Thyroid gland (tissue), 4 donors: ENCODE results near the gene MAP3K6. TPM values are rescaled to one million over a fixed set of nuclear protein-coding genes. Genes with fewer than 3 reads are reported as not detected.

Source experiments
- DNase-seq, 2 donors: peaks; one replicate each; pipeline ENCODE4 v3.0.0-alpha.2; 2019
- H3K27ac ChIP-seq, 3 donors: fragments of 200-600 bp; sonication (generic); 1 replicate in 2 of 3; 2 replicates in 1 of 3; pipeline ENCODE4 v1.5.1; 2016 to 2019; ENCODE audit warnings: mild to moderate bottlenecking in 1 of 3, moderate library complexity in 1 of 3
- H3K27me3 ChIP-seq: fragments of 200-600 bp; sonication (generic); one replicate; pipeline ENCODE4 v1.5.1; 2019
- H3K36me3 ChIP-seq, 2 donors: fragments of 200-600 bp; sonication (generic); one replicate each; pipeline ENCODE4 v1.5.1; 2016 to 2019
- H3K4me1 ChIP-seq, 2 donors: fragments of 200-600 bp; sonication (generic); one replicate each; pipeline ENCODE4 v1.5.1; 2017 to 2019
- H3K4me3 ChIP-seq, 3 donors: fragments of 200-600 bp; sonication (generic); replicated peaks in 1 of 3; 1 replicate in 2 of 3; 2 replicates in 1 of 3; pipeline ENCODE4 v1.5.1; 2016; ENCODE audit warnings: mild to moderate bottlenecking in 1 of 3
- H3K9me3 ChIP-seq: fragments of 200-600 bp; sonication (generic); one replicate; pipeline ENCODE4 v1.5.1; 2017
- POLR2A ChIP-seq, 2 donors: fragments of 450-650 bp; IDR thresholded peaks; one replicate each; pipeline ENCODE4 v1.6.1; 2017; ENCODE audit warnings: antibody characterized with exemption in 2 of 2, mild to moderate bottlenecking in 2 of 2, moderate library complexity in 1 of 2
- WGBS, 2 donors: methylation state at CpG; one replicate each; pipeline ENCODE4 v1.1.5; 2017; 5-methylcytosine and 5-hydroxymethylcytosine counted together
- intact Hi-C: fragments of 100-400 bp; cut with DNase I; formaldehyde crosslinking; loops from one replicate; pipeline ENCODE4 v1.15.1; 2023
- total RNA-seq, 4 donors: library from RNA; depleted of rRNA; stranded (reverse); fragments of >200 nt; gene quantifications; one replicate each; pipeline ENCODE4 v1.2.3, GENCODE V29; 2016
- TF ChIP-seq, protein P1 (sequence below), 6 experiments: fragments of 200-600 bp in 3 of 6; fragments of 450-650 bp in 3 of 6; sonication (generic) in 3 of 6; IDR thresholded peaks; one replicate each; pipeline ENCODE4 v1.5.1; 2016 to 2019; ENCODE audit warnings: antibody characterized with exemption in 6 of 6, mild to moderate bottlenecking in 2 of 6, inconsistent platforms in 1 of 6, moderate library complexity in 1 of 6

The MAP3K6 gene
- total RNA-seq, 4 donors from 2014 or later: 17.6 to 62.9 (median 32.3) TPM

DNA sequence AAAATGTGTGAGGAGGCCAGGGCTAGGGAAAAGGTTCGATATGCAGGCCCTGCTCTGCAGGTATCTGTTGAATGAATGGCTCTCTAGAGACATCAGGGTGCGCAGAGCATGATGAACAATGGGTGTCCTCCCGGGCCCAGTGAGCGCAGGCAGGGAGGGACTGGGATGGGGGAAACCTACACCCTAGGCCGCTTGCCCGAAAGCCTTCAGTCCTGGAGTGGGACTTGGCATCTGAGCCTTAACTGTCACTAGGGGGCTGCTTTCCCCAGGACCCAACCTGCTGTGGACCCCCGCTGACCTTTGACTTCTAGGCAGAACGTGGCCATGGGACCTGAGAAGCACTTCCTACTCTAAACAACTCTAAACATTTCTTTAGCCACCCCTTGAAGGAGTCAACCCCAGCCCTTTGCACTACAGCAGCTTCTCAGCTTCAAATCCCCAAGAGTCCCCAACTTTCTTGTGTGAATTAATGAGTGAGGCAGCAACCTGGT is 444 bp upstream of the MAP3K6 start:
- TF ChIP-seq POLR2A (IDR thresholded peaks at IDR 0.05): no peak
- TF ChIP-seq, protein P1, sequence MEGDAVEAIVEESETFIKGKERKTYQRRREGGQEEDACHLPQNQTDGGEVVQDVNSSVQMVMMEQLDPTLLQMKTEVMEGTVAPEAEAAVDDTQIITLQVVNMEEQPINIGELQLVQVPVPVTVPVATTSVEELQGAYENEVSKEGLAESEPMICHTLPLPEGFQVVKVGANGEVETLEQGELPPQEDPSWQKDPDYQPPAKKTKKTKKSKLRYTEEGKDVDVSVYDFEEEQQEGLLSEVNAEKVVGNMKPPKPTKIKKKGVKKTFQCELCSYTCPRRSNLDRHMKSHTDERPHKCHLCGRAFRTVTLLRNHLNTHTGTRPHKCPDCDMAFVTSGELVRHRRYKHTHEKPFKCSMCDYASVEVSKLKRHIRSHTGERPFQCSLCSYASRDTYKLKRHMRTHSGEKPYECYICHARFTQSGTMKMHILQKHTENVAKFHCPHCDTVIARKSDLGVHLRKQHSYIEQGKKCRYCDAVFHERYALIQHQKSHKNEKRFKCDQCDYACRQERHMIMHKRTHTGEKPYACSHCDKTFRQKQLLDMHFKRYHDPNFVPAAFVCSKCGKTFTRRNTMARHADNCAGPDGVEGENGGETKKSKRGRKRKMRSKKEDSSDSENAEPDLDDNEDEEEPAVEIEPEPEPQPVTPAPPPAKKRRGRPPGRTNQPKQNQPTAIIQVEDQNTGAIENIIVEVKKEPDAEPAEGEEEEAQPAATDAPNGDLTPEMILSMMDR (IDR thresholded peaks at IDR 0.05): no peak
- intact Hi-C loops: no loop called here
- Histone ChIP-seq H3K36me3 (peaks cover 6 to 20% of the 10 kb centered on the region in 2 donors), H3K4me1 (peaks cover 6 to 20% of the 10 kb centered on the region in 2 donors), H3K27ac (peak overlapping the region; percentile 29 to 95 (median 94)), H3K9me3 (no peaks in the 10 kb centered on the region), H3K4me3 (peak overlapping the region in 1 of 3 donors; percentile 63), H3K27me3 (no peaks in the 10 kb centered on the region)
- no peak for DNase-seq
- WGBS, 2 donors: 41 to 45% methylated on average over 7 to 8 of the region's 8 CpGs

DNA sequence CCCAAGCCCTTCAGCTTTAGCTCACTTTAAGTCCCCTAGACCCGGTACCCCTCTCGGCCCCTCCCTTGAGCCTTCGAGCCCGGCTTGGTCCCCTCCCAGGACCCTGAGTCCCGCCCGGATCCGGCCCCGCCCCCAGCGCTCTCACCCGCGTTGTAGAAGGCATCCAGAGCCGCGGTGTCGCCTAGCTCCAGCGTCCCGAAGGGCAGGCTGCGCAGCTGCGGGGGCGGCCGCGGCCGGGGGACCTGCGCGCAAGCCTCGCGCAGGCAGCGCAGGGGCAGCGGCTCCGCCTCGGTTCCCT is 699 bp downstream of the MAP3K6 start:
- 0% methylated on average over 8 to 13 of the region's 30 CpGs for WGBS, 2 donors
- Histone ChIP-seq H3K4me3 (peak overlapping the region; percentile 10 to 63 (median 51)), H3K4me1 (peaks cover 5 to 20% of the 10 kb centered on the region in 2 donors), H3K27me3 (no peaks in the 10 kb centered on the region), H3K9me3 (no peaks in the 10 kb centered on the region), H3K36me3 (peaks cover 14 to 31% of the 10 kb centered on the region in 2 donors), H3K27ac (peak overlapping the region; percentile 86 to 95 (median 94))
- intact Hi-C loops: no loop called here
- peak; percentile 88 to 92 for DNase-seq
- TF ChIP-seq, protein P1 (IDR thresholded peaks at IDR 0.05): no peak
- TF ChIP-seq POLR2A (IDR thresholded peaks at IDR 0.05): peak; percentile 24 to 49

DNA sequence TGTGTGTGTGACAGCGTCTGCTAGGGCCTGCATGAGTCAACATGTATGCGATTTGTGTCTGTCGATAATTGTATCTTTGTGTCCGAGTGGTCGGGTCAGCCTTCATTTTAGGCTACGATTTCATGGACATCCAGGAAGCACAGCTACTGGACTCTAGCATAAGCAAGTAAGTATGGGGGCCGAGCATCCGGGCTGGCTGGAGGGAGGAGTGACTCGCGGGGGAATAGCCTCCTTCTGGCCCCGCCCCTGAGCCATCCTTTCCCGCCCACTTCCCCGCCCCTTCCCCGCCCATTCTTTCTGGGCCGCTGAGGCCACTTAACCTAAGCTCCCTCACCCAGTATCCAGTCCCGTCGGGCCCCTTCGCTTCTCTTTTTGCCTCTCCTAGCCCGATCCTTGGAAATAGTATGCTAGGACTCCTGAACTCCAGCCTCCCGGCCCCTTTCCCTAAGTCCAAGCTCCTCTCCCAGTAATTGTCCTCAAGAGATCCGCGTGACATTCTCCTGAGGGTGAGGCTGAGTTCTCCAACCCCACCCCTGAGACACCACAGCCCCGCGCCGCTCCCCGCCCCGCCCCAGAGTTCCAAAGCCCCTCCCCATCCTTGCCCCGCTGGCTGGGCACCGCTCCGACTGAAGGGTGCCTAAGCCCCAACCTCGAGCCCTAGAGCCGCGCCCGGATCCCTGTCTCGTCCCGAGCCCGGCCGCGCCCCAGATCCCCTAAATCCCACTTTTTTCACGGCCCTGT is 1.2 kb downstream of the MAP3K6 start:
- peak overlapping the region; percentile 10 to 63 (median 51) for H3K4me3 ChIP-seq
- WGBS, 2 donors: 4 to 5% methylated on average over 35 to 40 of the region's 40 CpGs
- TF ChIP-seq POLR2A (IDR thresholded peaks at IDR 0.05): peak in 1 of 2 donors; percentile 63
- TF ChIP-seq, protein P1 (IDR thresholded peaks at IDR 0.05): no peak
- H3K4me1 ChIP-seq: peaks cover 5 to 20% of the 10 kb centered on the region in 2 donors
- intact Hi-C loops: no loop called here
- peaks cover 15 to 36% of the 10 kb centered on the region in 2 donors for H3K36me3 ChIP-seq
- H3K9me3 ChIP-seq: no peaks in the 10 kb centered on the region
- no peaks in the 10 kb centered on the region for H3K27me3 ChIP-seq
- H3K27ac ChIP-seq: peak overlapping the region; percentile 86 to 95 (median 94)
- DNase-seq: peak; percentile 88

DNA sequence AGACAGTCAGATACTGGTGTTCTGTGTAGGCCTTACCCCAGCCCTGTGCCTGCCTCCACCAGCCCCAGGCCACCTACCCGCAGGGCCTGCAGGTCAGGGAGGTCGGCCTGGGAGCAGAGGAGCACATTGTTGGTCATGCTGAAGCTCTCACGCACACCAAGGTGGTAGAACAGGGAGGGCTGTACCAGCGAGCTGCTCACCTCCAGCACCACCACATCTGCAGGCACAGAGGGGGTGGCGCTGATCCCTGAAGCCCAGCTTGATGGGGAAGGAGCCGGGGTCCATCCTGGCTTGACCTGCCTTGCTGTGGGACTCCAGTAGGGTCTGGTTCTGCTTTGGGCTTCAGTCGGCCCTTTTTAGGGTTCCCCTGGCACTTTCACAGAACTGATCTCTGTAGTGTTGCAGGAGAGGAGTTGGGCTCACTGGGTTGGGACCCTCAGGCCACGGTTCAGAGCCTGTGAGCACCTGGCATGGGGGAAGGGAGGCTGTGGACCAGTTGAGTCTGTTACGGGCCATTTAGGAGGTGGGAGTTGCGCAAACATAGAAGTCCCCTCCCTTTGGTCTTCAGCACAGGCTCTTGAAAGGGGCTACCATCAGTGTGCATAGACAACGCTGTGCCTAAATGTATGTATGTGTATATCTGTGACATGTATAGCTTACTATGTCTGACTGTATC is 1.9 kb downstream of the MAP3K6 start:
- peaks cover 15 to 37% of the 10 kb centered on the region in 2 donors for H3K36me3 ChIP-seq
- TF ChIP-seq, protein P1 (IDR thresholded peaks at IDR 0.05): no peak
- TF ChIP-seq POLR2A (IDR thresholded peaks at IDR 0.05): no peak
- H3K4me3 ChIP-seq: peak overlapping the region in 1 of 3 donors; percentile 63
- H3K27ac ChIP-seq: peak overlapping the region in 2 of 3 donors; percentile 94 to 95
- no peaks in the 10 kb centered on the region for H3K27me3 ChIP-seq
- no peak for DNase-seq
- 58 to 70% methylated on average over 7 of the region's 11 CpGs for WGBS, 2 donors
- intact Hi-C loops: no loop called here
- H3K9me3 ChIP-seq: no peaks in the 10 kb centered on the region
- peaks cover 5 to 20% of the 10 kb centered on the region in 2 donors for H3K4me1 ChIP-seq
